HFFc6 (cell line): ENCODE data around the gene NKAIN4. TPM values are rescaled to one million over a fixed set of nuclear protein-coding genes. Genes with fewer than 3 reads are reported as not detected.

Source experiments
- DNase-seq: peaks from one replicate; pipeline ENCODE4 v3.0.0-alpha.2; 2018
- H3K27ac Mint-ChIP-seq: 2 replicates; pipeline ENCODE4 v1.8.0; 2020; ENCODE audit warnings: mild to moderate bottlenecking, mixed read lengths
- H3K27me3 Mint-ChIP-seq: 2 replicates; pipeline ENCODE4 v1.8.0; 2021; ENCODE audit warnings: mild to moderate bottlenecking, moderate library complexity, mixed read lengths; ENCODE audit not compliant: insufficient read depth
- H3K36me3 Mint-ChIP-seq: 2 replicates; pipeline ENCODE4 v1.8.0; 2021; ENCODE audit warnings: low read depth, mixed read lengths
- H3K4me1 Mint-ChIP-seq: 2 replicates; pipeline ENCODE4 v1.8.0; 2020; ENCODE audit warnings: low read depth, mixed read lengths
- H3K4me3 Mint-ChIP-seq: 2 replicates; pipeline ENCODE4 v1.8.0; 2020; ENCODE audit warnings: mild to moderate bottlenecking, moderate library complexity, mixed read lengths
- H3K9me3 Mint-ChIP-seq: 2 replicates; pipeline ENCODE4 v1.8.0; 2020; ENCODE audit warnings: mild to moderate bottlenecking, mixed read lengths
- total RNA-seq, 6 experiments: library from RNA; stranded (reverse); fragmentation: NEBNext Ultra II Directional; extraction: Animal tissue kit (Norgen Biotek cat#: 25700); gene quantifications; 2 replicates in 1 of 6; 3 replicates in 5 of 6; pipeline ENCODE4 v1.2.3, GENCODE V29; 2021
- TF ChIP-seq, protein P1 (sequence below): fragments of 200-600 bp; sonication (generic); IDR thresholded peaks from 2 replicates; pipeline ENCODE4 v1.5.0; 2021; ENCODE audit warnings: antibody characterized with exemption, mild to moderate bottlenecking

The NKAIN4 gene
- total RNA-seq, 6 experiments from 2014 or later, result not detected

DNA sequence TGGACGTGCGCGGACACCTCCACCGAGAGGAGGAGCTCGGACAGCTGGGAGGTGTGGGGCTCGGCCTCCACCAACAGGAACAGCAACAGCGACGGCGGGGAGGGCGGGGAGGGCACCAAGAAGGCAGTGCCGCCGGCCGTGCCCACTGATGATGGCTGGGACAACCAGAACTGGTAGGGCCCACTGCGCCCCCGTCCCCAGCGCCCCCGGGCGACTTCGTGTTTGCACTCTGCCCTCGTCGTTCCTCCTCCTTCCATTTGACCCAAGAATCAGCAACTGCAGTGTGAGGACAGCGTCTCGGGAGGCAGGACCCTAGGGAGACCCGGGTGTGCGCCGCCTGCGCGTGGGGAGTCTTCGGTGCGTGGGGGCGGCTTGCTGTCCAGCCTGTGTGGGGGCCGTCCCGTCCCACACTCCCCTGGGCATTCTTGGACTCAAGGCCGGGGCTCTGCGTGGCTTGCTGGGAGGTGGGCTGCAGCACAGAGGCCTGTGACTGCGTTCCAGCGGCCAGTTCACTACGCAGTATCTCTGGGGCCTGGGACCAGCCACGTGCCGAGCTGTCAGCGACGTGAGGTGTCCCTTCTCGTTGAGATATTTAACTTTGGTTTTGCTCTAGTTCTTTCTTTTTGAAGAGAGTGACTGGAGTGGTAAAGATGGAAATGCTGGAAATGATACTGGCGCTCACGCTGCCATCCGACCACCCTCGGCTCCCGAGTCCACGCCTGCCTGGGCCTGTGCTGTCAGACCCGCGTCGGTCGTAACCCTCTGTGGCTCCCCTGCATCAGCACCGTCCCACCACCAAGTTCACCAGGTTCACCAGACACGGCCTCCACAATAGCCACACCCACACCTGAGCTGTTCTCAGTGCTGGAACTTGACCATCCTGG lies 33.7 kb upstream of the NKAIN4 start:
- DNase-seq, result no peak
- Mint-ChIP-seq H3K36me3 (no peaks in the 10 kb centered on the region; the same call in 1 of the 2 replicates), H3K4me1 (no peaks in the 10 kb centered on the region), H3K27ac (no peak overlapping the region), H3K9me3 (no peaks in the 10 kb centered on the region), H3K27me3 (peaks cover 2% of the 10 kb centered on the region), H3K4me3 (no peak overlapping the region)
- TF ChIP-seq, protein P1, sequence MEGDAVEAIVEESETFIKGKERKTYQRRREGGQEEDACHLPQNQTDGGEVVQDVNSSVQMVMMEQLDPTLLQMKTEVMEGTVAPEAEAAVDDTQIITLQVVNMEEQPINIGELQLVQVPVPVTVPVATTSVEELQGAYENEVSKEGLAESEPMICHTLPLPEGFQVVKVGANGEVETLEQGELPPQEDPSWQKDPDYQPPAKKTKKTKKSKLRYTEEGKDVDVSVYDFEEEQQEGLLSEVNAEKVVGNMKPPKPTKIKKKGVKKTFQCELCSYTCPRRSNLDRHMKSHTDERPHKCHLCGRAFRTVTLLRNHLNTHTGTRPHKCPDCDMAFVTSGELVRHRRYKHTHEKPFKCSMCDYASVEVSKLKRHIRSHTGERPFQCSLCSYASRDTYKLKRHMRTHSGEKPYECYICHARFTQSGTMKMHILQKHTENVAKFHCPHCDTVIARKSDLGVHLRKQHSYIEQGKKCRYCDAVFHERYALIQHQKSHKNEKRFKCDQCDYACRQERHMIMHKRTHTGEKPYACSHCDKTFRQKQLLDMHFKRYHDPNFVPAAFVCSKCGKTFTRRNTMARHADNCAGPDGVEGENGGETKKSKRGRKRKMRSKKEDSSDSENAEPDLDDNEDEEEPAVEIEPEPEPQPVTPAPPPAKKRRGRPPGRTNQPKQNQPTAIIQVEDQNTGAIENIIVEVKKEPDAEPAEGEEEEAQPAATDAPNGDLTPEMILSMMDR, result no peak

DNA sequence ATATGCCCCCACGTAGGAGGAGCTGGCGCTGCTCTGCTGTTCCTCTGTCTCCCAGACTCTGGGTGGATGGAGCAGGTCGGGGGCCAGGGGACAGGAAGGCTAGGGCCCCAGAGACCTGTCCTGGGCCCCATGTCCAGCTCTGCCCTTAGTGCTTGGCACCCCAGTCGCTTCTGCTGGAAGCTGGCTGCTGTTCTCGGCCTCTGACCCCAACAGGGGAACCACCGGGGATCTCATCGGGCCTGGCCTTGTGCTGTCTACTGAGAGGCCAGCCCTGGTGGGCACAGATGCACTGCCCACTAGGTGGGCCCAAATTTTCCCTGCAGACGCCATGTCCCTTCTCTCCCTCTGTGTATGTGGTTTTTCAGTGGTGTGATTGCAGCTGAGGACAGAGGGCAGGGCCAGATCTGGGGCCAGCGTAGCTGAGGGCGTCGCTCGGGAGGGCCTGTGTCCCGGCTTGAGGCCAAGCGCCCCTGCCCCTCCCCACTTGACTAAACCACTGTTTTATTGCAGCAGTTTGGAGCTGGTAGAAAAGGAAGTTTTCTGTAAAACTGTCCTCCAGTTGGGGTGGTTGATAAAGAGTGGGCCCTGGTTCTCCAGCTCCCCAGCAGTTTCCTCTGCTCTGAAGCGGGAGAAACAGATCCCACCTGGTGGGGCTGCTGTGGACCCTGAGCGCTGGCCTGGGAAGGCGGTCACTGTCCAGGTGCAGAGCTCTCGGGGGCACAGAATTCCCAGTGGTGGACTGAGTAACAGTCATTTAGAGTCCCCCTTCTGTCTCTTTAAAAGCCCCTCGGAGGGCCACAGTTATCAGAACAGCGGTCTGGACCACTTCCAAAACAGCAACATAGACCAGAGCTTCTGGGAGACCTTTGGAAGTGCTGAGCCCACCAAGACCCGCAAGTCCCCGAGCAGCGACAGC lies 32.8 kb upstream of the NKAIN4 start:
- H3K27me3 Mint-ChIP-seq, result peaks cover 2% of the 10 kb centered on the region
- H3K36me3 Mint-ChIP-seq, result no peaks in the 10 kb centered on the region; the same call in 1 of the 2 replicates
- no peak overlapping the region for H3K27ac Mint-ChIP-seq
- TF ChIP-seq, protein P1, result no peak
- no peaks in the 10 kb centered on the region for H3K9me3 Mint-ChIP-seq
- DNase-seq, result no peak
- H3K4me3 Mint-ChIP-seq, result no peak overlapping the region
- no peaks in the 10 kb centered on the region for H3K4me1 Mint-ChIP-seq

DNA sequence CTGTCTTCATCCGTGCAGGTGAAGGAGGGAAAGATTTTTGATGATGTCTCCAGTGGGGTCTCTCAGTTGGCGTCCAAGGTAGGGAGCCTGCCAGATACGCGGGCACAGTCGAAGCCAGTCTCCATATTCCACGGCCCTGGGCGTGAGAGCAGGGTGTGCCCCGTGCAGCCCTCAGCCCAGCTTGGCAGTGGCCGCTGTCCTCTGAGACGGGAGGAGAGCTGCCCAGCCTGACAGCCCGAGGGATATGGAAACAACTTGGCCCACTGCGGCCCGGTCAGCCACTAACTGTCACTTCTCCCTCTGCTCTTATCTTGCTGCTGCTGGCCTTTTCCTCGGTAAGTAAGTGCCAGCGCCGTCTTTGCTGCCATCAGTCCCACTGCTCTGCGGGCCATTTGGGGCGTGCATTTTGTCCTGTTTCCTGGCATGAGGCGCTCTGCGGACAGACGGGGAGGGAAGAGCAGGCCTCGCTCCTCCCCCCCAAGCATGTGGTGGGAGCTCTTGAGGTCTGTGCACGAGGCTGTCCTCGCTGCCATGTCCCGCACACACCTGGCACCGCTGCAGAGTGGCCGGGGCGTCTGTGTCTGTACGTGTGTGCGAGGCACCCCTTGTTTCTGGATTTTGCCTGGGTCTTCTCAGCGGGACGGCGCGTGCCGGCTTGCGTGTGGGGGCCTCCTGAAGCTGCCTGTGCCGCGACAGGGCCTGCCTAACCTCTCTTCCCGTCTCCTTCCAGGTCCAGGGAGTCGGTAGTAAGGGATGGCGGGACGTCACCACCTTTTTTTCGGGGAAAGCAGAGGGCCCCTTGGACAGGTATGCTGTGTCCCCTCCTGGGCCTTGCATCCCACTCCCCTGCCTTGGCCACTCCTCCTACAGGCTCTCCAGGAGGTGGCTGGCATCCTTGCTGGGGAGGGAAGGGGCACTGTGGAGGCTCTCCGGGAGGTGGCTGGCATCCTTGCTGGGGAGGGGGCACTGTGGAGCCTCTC lies 31.7 kb upstream of the NKAIN4 start:
- DNase-seq, result no peak
- no peaks in the 10 kb centered on the region for H3K4me1 Mint-ChIP-seq
- no peaks in the 10 kb centered on the region for H3K9me3 Mint-ChIP-seq
- H3K36me3 Mint-ChIP-seq, result no peaks in the 10 kb centered on the region; the same call in 1 of the 2 replicates
- H3K27ac Mint-ChIP-seq, result no peak overlapping the region
- peaks cover 2% of the 10 kb centered on the region for H3K27me3 Mint-ChIP-seq
- no peak overlapping the region; the same call in 1 of the 2 replicates for H3K4me3 Mint-ChIP-seq
- TF ChIP-seq, protein P1, result no peak

DNA sequence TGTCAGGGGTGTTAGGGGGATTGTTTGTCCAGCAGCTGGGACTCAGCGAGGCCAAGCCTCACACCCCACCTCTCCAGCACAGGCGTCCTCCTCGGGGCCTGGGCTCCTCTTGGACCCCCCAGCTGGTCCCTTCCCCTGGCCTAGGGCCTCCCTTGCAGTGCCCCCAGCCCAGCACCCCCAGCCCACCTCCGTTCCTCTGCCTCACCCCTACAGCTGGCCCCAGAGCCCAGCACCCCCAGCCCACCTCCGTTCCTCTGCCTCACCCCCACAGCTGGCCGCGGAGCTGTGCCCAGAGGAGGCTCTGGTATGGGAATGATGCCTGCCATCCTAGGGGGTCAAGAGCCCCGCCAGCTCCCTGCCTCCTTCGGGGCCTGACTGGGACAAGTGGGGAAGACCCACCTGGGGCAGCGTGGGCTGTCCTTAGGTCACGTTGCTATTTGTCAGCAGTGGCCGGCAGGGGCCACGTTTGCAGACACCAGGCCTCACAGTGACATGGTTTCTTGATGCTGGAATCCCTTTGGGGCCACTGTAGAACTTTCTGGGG lies 30.8 kb upstream of the NKAIN4 start:
- no peak overlapping the region for H3K27ac Mint-ChIP-seq
- no peaks in the 10 kb centered on the region for H3K4me1 Mint-ChIP-seq
- peaks cover 2% of the 10 kb centered on the region for H3K27me3 Mint-ChIP-seq
- H3K4me3 Mint-ChIP-seq, result no peak overlapping the region
- no peaks in the 10 kb centered on the region for H3K9me3 Mint-ChIP-seq
- no peak for DNase-seq
- H3K36me3 Mint-ChIP-seq, result no peaks in the 10 kb centered on the region; the same call in 1 of the 2 replicates
- TF ChIP-seq, protein P1, result no peak
